SW480 (cell line): ENCODE results near the gene ARHGAP10.
"Not testable (repeated sequence)": the region's sequence is repeated elsewhere in the genome, so short reads cannot be mapped to it uniquely, and the experiment has no call there.

ENCODE experiments used
- DNase-seq: peaks from one replicate; pipeline ENCODE4 v3.0.0-alpha.2; 2016; ENCODE audit warnings: low spot score

Gene ARHGAP10

DNA sequence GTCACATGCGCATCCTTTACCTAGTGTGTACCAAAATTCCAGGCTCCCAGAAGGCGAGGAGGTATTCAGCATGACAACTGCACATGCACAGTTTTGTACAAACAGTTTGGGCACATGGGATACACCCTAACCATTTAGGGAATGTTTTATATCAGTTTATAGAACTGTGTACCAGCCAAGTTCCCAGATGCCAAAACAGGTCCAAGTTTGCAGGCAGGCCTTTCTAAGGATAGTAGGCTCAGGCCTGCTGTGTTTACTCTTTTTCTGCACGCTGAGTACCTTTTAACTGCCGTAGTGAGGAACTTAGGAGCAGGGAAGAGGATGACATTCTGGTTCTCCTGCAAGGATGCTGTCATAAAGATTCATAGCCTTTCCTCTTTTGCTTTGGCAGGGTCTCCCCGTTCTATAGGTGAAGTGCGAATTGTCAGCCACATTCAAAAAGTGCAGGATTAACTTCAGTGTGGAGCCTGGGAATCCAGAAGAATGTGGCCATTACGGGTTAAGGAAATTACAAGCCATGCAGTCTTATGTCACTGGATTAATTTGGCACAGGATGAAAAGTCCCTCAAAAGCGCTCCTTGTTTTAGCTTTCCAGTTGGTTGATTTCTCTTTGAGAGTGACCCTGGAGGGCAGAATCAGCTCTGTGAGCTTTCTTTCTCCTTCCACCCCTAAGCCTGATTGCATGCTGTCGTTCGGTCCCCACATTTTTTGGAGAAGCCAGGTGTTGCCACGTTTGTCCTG is 259.8 kb downstream of the ARHGAP10 start:
- DNase-seq: no peak

DNA sequence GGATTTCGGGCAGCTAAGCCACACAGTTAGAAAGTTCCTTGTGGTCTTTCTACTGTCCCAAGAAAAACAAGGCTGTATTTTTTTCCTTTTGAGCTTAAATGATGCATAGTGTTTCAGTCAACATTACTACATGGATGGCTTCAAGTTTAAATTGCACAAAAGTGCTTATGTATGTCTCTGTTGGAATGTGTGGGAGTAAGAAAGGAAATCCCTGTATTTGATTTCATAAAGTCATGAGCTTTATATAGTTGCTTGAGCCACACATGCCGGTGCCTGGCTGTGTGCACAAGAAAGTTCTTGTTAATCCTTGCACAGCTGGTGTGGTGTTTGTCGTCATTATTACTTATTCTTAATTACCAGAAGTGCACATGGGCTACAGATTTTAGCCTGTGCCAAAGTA is 262.2 kb downstream of the ARHGAP10 start:
- DNase-seq: no peak

- DNase-seq: no peak
These were observed 262.9 kb downstream of the ARHGAP10 start for GRCh38 chr4:147994491-147995385.

DNA sequence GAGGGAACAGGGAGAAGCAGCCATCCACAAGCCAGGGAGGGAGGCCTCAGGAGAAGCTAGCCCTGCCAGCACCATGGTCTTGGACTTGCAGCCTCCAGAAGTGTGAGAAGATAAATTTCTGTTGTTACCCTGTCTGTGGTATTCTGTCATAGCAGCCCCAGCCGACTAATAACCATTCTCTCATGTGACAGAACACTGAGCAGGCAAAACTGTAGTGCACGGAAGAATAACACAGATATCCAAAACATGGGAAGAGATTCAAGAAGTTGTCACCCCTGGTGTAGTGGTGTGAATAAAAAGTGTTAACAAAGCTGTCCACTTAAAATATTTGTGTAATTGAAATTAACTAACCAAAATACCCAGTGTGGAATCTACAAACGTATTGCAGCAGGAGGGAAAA is 265.0 kb downstream of the ARHGAP10 start:
- no peak for DNase-seq

DNA sequence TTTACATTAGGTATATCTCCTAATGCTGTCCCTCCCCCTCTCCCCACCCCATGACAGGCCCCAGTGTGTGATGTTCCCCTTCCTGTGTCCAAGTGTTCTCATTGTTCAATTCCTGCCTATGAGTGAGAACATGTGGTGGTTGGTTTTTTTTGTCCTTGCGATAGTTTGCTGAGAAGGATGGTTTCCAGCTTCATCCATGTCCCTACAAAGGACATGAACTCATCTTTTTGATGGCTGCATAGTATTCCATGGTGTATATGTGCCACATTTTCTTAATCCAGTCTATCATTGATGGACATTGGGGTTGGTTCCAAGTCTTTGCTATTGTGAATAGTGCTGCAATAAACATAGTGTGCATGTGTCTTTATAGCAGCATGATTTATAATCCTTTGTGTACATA is 268.1 kb downstream of the ARHGAP10 start:
- DNase-seq: not testable (repeated sequence)

DNA sequence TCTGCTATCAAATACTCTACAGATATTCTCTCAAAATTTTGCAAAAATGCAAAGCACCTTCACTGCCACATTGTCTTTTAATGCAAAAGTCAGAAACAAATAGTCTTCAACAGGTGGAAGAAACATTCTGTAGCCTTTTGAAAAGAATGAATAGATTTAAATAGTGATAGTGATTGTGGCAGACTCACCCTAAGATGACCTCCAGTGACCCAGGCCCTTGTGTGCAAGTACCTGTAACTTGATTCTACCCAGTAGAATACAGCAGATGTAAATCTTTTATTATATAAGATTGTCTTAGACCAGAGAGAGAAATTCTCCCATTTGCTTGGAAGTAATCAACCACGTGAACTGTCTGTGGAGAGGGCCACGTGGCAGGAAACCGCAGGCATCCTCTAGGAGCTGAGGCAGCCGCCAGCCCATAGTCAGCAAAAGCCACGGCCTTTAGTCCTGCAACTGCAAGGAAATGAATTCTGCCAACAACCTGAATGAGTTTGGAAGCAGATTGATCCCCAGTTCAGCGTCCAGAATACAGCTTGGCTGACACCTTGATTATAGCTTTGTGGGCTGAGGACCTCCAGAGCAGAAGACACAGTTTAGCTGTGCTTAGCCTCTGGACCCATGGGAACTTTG is 272.5 kb downstream of the ARHGAP10 start:
- DNase-seq: no peak

GRCh38 chr4:148006001-148006400 is 274.1 kb downstream of the ARHGAP10 start:
- DNase-seq: no peak

DNA sequence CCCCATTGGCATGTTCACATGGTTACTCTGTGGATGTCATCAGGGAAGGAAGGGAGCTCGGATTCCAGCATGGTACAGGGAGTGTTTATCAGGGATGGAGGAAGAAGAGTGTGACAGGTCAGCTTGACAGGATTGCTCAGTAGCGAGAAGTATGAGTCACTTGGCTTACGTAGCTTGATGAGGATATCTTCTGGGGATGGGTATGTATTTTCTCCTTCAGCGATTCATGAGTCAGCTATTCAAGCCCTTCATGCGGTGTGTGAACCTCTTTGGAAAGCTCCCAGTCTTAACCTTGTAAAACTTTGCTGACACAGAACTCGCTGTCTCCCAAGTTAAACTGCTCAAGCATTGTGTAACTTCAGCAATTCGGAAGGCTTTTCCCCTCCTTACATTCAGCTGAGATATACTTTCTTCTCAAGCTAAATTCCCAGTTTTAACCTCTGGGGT is 275.4 kb downstream of the ARHGAP10 start:
- DNase-seq: peak; percentile 1

DNA sequence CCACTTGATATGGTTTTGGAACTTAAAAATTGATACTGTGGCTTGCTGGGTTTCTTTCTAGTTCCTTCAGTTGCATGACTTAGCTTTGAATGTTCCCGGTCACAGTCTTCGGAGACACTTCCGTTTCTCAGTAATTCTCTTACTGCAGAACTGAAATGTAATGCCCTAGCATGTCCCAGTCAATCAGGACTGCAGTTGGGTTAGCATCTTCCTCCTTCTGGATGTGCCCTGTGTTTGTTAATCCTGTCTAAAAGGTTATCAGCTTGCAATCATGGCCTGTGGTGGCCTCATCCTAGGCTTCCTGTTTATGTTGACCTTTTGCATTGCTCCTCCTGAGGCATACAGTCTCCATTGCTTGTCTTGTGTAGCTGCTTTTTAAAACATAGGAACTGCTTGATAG is 275.9 kb downstream of the ARHGAP10 start:
- no peak for DNase-seq

GRCh38 chr4:148015058-148015457 is 283.2 kb downstream of the ARHGAP10 start:
- DNase-seq: no peak

DNA sequence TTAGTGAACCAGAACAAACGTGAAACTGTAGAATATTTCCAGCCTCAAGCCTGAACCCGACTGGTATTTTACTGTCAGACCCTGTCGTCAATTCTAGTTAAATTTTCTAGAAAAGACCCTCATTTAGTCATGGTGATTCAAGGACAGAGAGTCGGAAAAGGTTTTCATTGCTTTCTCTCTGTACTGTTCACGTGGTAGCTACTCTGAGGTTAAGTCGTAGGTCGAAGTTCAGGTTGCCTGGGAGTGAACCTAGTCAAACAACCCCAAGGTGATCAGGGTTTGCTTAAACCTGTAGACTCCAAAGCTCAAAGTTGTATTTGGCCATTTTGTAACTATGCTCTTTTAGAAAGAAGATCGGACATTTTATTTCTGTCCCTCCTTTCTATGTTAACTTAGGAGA is 283.6 kb downstream of the ARHGAP10 start:
- DNase-seq: no peak

DNA sequence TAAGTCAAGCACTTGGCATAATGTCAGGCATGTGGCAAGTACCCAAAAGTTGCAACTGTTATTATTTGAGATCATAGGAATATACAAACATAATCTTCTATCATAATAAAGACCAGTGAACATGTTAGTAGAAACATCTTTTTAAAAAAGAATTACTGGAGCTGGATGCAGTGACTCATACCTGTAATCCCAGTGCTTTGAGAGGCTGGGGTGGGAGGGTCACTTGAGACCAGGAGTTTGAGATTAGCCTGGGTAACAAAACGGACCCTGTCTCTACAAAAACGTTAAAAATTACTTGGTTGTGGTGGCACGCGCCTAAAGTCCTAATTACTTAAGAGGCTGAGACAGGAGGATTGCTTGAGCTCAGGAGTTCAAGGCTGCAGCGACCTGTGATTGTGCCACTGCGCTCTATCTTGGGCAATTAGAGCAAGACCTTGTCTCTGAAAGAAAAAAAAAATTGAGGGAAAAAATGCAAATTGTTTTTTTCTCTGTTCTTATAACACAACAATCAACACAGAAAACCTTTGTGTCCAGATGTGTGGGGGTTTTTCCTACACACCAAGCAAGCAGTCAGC is 284.3 kb downstream of the ARHGAP10 start:
- DNase-seq: no peak

- DNase-seq: no peak
These were observed 285.9 kb downstream of the ARHGAP10 start for GRCh38 chr4:148017801-148018200.

GRCh38 chr4:148021686-148022085 is 289.8 kb downstream of the ARHGAP10 start:
- DNase-seq: no peak

GRCh38 chr4:148022975-148023374 is 291.1 kb downstream of the ARHGAP10 start:
- no peak for DNase-seq

DNA sequence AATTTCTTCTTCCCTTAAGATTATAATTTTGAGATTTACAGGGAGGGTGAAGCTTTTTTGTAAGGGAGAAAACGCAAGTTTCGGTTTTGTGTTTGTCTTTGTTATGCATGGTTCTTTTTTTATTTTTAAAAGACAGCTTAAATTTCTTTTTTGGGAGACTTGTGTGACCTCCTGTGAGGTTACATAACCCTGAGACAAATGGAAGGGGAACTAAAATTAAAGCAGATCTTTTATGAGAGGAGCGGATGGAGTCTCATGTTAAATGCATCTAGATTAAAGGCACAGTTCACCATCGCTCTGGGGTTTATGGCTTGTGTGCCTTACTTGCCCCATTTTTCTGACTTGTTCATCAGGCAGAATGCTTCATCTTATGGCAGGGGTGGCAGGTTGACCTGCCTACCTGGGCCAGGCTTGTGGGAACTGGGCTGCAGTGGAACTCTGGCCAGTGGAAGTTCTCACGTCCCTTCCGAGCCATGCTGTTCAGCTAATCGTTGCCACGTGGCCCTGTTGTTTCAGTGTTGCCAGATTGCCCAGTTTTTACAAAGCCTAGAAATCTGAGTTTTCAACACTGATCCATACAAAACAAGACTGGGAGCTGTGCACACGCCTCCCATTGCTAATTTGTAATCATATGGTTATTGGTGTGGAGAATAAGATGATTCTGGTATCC is 291.8 kb downstream of the ARHGAP10 start:
- DNase-seq: no peak

DNA sequence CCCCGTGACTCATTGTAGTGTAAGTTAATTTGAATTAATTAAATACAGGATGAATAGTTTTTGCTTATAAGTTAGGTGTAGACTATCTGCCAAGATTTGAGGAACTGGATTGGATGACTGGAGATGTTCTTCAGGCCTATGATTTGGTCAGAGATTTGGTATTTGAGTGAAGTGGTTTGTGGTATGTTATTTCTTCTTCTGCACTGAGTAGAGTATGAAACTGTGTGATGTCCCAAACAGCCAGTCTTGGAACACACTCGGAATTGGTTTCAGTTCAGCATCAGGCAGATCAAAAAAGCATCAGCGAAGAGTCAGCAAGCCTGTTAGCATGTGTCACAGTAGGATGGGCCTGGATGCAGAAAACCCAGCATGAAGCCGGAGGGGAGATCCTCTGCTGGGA is 294.1 kb downstream of the ARHGAP10 start:
- no peak for DNase-seq

GRCh38 chr4:148027201-148027600 is 295.3 kb downstream of the ARHGAP10 start:
- no peak for DNase-seq

DNA sequence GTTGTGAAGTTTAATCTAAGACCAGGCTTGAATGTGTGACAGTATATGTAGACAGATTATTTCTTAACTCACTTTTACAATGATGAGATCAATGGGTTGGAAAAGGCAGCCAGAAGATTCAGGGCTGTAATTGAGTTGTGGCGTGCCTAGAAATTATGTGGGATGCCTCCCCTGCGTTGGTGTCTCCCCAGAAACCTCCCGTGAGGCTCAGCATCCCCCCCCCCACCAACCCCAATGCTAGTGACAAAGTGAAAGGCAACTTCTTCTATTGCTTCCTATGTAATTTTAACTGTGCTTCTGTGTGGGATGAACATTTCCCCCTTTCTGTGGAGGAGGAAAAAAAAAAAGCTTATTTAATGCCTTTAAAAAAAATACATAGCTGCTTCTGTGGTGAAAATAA is 297.9 kb downstream of the ARHGAP10 start:
- DNase-seq: no peak

- DNase-seq: peak; percentile 7
These were observed 298.4 kb downstream of the ARHGAP10 start for GRCh38 chr4:148030193-148030873.

DNA sequence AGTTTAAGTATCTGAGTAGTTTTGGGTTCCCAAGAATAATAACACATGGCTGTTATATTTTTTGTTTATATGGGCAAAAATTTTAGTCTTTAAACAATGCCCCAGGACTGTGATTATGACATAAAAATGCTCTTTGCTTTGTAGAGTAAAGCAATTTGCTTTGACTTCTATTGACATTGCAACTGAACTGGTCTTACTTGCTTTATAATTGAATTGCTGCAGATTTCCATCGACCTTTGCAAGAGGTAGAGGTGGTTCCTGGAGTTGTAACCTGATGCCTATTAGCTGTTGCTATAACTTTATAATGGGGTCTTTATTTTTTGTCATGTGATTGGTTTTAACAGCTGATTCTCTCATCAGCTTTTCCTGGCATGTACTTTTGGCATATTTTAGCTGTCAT is 302.9 kb downstream of the ARHGAP10 start:
- no peak for DNase-seq
